ENCODE results near the gene RPN2. TPM values are rescaled to one million over a fixed set of nuclear protein-coding genes. Genes with fewer than 3 reads are reported as not detected.

Gene RPN2
- total RNA-seq, result 142 to 151 TPM (median 146 TPM) in 3 replicates

GRCh38 chr20:37178839-37179682, at the start of gene RPN2, which contains the start of gene MROH8:
Gene RPN2 (plus strand): TSS chr20:37179330. CDS start chr20:37179357, 27 bp downstream.
Gene MROH8 (minus strand): TSS chr20:37179548.
- Mint-ChIP-seq H3K4me3 (peak within 1 kb of the TSS; percentile 88), H3K27me3 (ENCODE audit: low read depth) (no peaks in the 10 kb centered on the region), H3K4me1 (peaks cover 20% of the 10 kb centered on the region), H3K9me3 (no peaks in the 10 kb centered on the region), H3K36me3 (peaks cover 7% of the 10 kb centered on the region), H3K27ac (peak within 1 kb of the TSS; percentile 99)
- no peak for TF ChIP-seq CTCF (IDR thresholded peaks at IDR 0.05; ENCODE audit: unreplicated experiment)
- DNase-seq (ENCODE audit: low spot score in 2 of 2, unreplicated experiment in 2 of 2), result peak; percentile 97 to 98

- no peaks in the 10 kb centered on the region for H3K36me3 Mint-ChIP-seq
- no peak for TF ChIP-seq CTCF (IDR thresholded peaks at IDR 0.05; ENCODE audit: unreplicated experiment)
- H3K27me3 Mint-ChIP-seq (ENCODE audit: low read depth), result no peaks in the 10 kb centered on the region
- no peaks in the 10 kb centered on the region for H3K9me3 Mint-ChIP-seq
- no peak overlapping the region for H3K27ac Mint-ChIP-seq
- H3K4me3 Mint-ChIP-seq, result no peak overlapping the region
- no peaks in the 10 kb centered on the region for H3K4me1 Mint-ChIP-seq
- DNase-seq (ENCODE audit: low spot score in 2 of 2, unreplicated experiment in 2 of 2), result no peak
These were observed 47.6 kb upstream of the RPN2 start for GRCh38 chr20:37131486-37131885.

GRCh38 chr20:37133952-37134351, 45.2 kb upstream of the RPN2 start:
- no peak for TF ChIP-seq CTCF (IDR thresholded peaks at IDR 0.05; ENCODE audit: unreplicated experiment)
- no peaks in the 10 kb centered on the region for H3K4me1 Mint-ChIP-seq
- no peaks in the 10 kb centered on the region for H3K9me3 Mint-ChIP-seq
- DNase-seq (ENCODE audit: low spot score in 2 of 2, unreplicated experiment in 2 of 2), result no peak
- H3K36me3 Mint-ChIP-seq, result no peaks in the 10 kb centered on the region
- H3K27ac Mint-ChIP-seq, result no peak overlapping the region
- no peaks in the 10 kb centered on the region for H3K27me3 Mint-ChIP-seq (ENCODE audit: low read depth)
- H3K4me3 Mint-ChIP-seq, result no peak overlapping the region

DNA sequence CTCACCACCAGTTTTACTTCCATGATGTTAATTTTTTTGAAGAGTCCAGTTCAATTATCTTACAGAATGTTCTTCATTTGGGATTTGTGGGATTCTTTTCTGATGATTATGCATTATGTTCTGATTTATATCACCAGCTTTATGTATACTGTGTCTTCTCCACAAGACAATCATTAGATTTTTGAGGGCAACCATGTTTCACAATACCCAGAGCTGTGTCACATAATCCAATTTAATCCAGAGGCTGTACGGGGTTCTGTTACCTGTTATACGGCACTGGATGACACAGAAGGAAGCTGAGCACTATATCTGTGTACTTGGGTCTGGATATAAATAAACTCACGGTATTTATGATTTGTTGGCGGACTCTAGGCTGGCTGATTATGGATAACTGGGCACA, 41.6 kb upstream of the RPN2 start:
- DNase-seq (ENCODE audit: low spot score in 2 of 2, unreplicated experiment in 2 of 2), result no peak
- Mint-ChIP-seq H3K27ac (no peak overlapping the region), H3K4me1 (no peaks in the 10 kb centered on the region), H3K4me3 (no peak overlapping the region), H3K9me3 (no peaks in the 10 kb centered on the region), H3K27me3 (ENCODE audit: low read depth) (no peaks in the 10 kb centered on the region), H3K36me3 (peaks cover 3% of the 10 kb centered on the region)
- no peak for TF ChIP-seq CTCF (IDR thresholded peaks at IDR 0.05; ENCODE audit: unreplicated experiment)

GRCh38 chr20:37142708-37143107, 36.4 kb upstream of the RPN2 start:
- Mint-ChIP-seq H3K4me1 (no peaks in the 10 kb centered on the region), H3K4me3 (no peak overlapping the region), H3K27me3 (ENCODE audit: low read depth) (no peaks in the 10 kb centered on the region), H3K36me3 (peaks cover 6% of the 10 kb centered on the region), H3K9me3 (no peaks in the 10 kb centered on the region), H3K27ac (no peak overlapping the region)
- TF ChIP-seq CTCF (IDR thresholded peaks at IDR 0.05; ENCODE audit: unreplicated experiment), result no peak
- DNase-seq (ENCODE audit: low spot score in 2 of 2, unreplicated experiment in 2 of 2), result no peak

All from mesothelial cell of epicardium (in vitro differentiated cells).